GM18517 (cell line): Measurements from ENCODE around the gene TAS1R1.

ENCODE experiments used
- ATAC-seq: cut with Tn5 transposase; IDR thresholded peaks from one replicate; pipeline ENCODE4 v1.9.1; 2021; ENCODE audit warnings: mild to moderate bottlenecking, moderate library complexity; ENCODE audit not compliant: unreplicated experiment

TAS1R1 gene

DNA sequence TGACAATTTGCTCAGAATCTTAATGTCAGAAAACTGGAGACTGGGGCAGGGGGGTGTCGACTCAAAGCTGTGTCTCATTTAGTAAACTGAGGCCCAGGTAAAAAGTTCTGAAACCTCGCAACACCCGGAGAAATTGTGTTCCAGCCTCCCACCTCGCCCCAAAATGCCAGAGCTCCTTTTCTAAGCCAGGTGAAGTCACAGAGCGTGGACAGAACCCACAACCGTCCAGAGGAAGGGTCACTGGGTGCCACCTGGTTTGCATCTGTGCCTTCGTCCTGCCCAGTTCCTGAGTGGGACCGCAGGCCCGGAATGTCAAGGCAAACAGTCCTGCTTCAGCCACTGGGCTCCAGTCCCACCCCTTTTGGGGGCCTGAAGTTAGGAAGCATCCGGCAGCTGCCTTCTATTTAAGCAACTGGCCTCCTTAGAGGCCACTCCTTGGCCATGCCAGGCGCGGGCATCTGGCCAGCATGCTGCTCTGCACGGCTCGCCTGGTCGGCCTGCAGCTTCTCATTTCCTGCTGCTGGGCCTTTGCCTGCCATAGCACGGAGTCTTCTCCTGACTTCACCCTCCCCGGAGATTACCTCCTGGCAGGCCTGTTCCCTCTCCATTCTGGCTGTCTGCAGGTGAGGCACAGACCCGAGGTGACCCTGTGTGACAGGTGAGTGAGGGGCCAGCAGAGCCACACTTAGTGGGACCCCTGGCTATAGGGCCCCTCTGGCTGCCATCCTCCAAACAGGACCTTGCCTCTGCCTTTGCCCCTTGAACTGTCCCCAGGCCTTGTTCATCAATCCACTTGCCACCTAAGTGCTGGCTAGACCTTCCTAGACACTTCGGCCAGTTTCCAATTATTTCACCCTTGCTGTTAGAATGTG lies at the start of gene TAS1R1:
TSS of gene TAS1R1 (plus strand) at position 401 of the 872 bp plus-strand sequence. CDS start at position 468, 67 bp downstream.
- no peak for ATAC-seq

DNA sequence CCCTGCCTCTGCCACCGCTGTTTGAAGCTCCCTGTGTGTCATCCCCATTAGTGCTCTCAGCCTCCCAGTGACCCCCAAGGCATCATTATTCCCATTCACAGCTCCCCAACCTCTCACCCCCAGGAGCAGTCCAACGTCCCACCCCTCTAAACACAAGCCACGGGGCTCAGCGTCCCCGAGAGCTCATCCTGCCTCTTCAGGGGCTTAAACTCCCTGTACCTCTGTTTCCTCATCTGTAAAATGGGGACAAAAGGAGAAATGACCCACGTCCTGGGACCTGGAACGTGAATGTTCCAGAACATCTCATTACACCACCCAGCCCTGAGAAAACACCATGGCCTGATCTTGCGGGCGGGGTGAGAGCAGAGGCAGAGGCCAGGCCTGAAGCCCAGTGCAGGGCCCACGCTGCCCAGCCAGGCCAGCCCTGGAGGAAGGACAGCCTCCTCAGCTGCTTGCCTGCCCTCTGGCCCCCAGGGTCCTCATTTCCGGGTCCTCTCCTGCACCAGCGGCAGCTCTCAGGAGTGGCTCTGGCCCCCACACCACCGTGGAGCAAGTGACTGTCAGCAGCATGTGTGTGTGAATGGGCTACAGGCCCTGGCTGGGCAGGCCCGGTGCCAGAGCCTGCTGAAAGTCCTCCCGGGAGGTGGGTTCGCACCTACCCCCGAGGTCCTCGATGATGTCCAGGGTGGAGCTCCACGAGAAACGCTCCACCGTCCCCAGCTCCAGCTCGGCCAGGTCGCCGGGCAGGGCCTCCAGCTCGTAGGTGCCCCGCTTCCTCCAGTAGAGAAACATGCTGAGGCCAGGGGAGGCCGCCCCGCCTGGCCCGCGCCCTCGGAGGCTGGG lies 49.5 kb upstream of the TAS1R1 start:
- no peak for ATAC-seq

DNA sequence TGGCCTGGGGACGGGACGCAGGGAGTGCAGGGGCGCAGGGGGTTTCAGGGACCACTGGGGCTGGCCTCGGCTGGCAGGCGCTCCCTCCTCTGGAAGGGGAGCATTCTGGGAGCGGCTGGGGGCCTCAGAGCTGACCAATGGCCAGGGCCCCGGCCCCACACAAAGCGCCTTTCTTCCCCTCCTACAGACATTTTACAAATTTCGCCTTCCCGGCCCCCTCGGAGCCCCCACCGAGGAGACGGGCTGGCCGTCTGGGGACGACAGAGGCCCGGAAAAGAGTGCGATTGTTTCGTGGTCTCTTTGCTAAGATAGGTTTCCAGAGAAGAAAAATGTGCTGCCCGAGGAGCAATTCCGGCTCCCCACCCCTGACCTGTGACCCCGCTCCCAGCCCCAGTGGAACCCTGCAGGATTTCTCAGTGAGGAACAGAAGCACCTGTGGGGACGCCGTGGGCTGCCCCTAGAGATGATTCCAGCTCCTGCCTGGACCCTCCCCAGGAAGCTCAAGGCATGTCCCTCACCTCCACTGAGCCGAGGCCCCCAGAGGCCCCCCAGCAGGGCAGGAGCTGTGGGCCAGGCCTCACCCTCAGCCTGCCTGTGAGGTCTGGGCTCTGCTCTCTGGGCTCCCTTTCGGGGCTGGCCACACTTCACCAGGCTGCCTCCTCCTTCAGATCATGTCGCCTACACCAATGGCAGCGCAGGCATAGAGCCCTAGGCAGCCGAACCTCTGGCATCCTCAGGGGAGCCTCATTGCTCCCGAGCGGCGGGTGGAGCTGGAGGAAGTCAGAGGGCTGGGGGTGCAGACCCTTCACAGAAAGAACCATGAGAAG lies 48.7 kb upstream of the TAS1R1 start:
- ATAC-seq = no peak

DNA sequence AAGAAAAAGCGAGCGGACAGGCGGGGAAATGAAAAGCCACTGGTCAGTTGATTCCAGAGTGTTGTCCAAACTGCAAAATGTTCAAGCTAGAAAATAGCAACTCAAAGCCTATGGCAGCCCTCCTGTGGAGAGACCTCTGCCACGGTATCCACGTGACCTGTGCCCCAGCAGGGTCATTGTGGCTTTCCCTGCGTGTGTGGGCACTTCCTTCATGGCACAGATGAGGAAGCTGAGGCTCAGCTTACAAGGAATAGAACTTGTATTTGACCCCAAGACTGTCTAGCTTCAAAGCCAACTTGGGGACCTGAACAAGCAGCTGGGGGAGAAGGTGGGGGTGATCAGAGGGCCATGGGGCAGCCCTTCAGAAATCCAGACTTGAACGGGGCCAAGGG lies 48.1 kb upstream of the TAS1R1 start:
- no peak for ATAC-seq

DNA sequence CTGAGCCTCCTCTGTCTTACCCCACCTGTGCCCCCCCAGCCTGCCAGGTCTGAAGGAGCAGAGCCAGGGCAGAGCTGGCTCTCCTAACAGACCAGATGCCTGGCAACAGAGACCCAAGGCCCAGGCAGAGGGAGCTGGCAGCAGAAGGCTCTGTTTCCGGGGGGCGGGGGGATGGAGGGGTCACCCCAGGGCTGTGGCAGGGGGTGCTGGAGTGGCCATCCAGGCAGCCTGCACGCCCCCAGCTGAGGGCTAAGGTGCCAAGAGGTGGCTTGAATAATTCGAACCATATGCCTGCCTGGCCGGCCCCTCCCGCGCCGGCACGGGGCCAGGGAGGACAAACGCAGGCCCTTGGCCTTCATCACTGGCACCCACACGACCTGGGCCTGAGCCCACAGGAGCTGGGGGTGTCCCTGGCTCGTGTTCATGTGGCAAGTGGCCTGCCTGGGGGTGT lies 47.6 kb upstream of the TAS1R1 start:
- no peak for ATAC-seq

DNA sequence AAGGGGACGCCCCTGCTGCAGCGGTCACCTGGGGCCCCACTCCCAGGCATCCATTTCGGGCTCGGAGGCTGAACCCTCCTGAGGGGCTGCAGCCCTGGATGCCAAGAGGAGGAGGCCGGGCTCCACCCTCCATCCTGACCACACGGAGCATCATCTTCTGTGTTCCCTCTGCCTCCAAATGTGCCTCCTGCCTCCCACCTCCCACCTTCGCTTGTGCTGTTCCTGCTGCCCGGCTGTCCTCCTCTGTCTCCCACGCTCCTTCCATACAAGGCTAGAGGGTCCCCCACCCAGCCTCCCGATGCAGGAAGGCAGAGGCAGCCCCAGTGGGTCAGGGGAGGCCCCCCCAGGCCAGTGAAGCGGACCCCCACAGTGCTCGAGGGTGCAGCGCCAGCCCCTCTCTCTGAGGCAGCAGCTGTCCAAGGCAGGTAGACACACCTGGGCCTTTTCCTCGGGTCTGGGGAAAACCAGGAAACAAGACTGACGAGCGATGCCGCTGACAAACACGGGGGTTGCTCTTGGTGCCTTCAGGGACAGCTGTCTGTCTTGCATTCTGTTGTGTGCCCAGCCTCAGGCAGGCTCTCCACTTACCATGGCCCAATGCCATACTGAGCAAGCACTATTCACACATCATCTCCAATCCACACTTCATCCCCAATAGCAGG lies 46.8 kb upstream of the TAS1R1 start:
- no peak for ATAC-seq

DNA sequence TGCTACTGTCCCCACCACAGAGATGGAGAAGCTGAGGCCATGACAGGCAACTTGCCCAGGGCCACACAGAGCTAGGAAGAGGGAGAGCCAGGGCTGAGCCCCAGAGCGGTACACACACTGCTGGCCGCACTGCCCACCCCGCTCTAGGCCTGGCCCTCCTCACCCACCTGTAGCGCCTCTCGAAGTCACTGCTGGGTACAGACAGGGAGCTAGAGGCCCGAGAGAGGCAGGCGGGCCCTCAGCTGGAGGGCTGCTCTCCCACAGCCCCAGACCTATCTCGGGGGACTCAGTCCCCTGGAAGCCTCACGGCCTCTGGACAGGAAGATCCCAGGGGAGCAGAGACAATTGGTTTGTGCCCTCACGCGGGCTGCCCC lies 46.3 kb upstream of the TAS1R1 start:
- no peak for ATAC-seq

DNA sequence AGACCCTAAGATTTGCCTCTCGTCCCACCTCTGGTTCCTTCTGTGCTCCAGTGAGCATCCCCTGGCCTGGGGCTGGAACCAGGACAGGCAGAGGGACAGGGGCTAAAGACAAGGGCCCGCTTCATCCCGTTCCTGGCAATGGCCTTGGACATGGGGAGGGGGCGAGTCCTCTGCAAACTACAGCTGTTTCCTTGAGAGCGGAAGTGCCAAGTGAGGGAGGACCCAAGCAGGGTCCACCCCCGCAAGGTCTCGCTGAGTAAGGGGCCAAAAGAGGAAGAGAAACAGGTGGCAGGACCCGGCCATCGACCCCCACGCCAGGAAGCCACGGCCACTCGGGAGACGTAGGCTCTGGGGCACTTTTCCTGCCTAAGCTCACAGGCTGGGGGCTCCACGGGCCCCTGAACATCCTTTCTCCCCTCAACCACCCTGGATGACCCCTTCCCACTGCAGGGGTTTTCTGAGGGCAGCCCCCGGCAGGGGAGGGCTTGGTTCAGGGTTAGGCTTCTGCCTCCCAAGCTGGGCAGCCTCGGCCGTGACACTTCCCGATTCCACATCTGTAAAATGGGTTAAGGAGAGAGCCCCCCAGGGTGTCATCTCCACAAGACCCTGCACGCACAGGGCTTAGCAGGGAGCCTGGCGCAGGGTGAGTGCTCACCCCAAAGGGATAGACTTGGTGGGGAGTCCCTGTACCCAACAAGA lies 45.7 kb upstream of the TAS1R1 start:
- ATAC-seq = no peak

DNA sequence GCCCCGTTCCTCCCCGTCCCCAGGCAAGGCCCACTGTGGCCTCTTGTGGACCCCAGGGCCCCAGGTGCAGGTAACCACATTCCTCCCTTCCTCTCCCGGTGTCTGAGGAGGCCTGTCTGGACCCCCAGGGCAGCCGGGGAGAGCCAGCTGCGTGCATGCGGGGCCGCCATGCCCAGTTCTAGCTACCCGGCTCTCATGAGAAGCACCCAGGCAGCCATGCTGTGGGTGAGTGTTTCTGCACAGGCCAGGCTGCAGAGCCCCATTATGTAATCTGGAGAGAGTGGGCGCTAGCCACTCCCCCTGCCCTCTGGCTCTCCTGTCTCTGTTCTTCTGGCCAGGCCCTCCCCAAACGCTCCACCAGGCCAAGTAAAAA lies 45.2 kb upstream of the TAS1R1 start:
- ATAC-seq = no peak

DNA sequence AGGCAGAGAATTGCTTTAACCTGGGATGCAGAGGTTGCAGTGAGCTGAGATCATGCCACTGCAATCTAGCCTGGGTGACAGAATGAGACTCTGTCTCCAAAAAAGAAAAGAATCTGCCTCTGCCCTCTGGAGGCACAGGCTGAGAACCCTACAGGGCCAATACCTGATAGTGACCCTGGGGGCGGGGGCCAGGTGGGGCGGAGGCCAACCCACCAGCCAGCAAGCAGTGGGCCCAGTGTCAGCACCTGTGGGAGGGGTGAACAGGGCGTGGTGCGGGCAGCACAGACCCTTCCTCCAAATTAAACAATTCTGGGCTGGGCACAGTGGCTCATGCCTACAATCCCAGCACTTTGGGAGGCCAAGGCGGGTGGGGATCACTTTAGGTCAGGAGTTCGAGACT lies 44.6 kb upstream of the TAS1R1 start:
- no peak for ATAC-seq

DNA sequence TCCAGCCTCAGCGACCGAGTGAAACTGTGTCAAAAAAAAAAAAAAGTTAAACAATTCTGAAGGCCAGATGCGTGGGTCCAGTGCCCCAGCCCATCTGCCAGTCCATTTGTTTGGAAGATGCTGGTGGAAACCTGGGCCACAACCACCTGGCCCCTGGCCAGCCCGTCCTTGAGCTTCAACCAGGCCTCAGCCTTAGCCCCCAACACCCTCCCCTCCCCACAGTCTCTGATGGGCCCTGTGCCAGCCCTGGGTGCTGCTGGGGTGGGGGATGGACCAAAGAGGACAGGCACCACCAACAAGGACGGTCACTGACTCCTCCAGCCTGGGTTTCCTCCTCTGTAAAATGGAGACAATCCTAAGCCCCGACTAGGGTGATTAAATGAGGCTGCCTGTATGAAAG lies 44.1 kb upstream of the TAS1R1 start:
- no peak for ATAC-seq

DNA sequence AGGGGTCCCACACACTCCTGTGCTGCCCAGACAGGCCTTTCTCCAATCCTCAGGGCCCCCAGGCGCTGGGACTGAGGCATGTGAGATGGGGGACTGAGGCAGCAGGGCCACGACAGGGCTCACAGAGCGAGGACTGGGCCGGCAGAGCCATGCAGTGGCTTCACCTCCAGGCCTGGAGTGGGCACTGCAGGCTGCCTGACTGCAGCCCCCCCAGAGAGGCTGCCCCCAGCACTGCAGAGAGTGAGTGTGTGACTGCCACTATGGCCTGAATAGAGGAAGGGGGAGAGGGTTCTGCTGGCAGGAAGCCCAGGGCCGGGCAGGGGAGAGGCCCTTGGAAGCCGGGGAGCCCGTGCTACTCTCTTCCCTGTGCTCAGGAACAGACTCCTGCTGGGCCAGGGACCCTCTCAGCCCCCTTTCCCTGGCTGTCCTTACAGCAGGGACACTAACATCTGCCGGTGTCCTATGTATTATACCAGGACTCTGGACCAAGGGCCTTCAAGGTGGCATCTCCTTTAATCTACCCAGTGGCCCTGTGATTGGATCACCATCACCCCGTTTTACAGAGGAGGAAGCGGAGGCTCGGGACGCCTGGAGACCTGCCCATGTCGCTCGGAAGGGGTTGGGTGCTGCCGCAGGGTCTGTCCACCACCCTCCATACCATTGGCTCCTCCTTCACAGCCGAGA lies 43.4 kb upstream of the TAS1R1 start:
- no peak for ATAC-seq

DNA sequence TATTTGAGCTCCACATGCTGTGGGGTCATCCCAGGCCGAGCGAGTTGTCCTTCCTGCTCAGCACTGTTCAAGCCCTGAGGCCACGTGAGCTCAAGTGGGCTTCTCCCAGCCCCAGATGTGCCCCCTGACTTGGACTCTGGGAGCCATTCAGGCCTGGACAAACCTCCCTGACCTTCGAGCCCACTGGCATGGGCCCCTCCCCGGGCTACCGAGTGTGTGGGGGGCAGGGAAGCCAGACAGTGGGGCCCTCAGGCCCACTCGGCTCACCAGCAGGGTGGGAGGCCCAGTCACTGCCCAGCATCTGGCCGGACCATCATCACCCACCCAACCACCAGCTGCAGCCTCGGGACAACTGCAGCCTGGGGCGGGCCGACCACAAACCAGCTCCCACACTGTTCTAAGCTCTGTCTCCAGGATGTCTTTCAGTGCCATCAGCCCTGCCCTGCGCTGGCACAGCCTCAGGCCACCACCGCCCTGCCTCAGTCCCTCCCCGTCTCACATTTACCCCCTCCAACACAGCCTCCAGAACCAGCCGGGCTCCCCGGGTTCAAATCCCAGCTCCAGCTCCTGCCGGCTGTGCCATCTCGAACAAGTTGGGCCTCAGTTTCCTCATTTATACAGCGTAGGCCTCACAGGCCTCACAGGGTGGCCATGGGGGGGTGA lies 42.7 kb upstream of the TAS1R1 start:
- no peak for ATAC-seq

DNA sequence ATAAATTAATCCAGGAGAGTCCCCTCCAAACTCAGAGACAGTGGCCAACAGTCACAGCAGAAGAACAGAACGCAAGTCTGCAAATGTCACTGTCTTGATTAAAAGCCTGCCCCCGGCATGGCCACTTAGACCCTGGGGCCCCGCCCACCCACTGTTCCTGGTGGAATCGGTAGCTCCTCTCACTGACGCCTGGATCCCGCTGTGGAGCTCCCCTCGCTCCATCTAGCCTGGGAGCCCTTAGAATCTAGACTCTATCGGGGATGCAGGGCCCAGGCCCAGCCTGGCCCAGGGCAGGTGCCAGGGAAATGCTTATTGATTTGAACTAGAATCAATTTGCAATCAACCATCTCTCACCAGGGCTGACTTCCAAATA lies 42.2 kb upstream of the TAS1R1 start:
- ATAC-seq = no peak

DNA sequence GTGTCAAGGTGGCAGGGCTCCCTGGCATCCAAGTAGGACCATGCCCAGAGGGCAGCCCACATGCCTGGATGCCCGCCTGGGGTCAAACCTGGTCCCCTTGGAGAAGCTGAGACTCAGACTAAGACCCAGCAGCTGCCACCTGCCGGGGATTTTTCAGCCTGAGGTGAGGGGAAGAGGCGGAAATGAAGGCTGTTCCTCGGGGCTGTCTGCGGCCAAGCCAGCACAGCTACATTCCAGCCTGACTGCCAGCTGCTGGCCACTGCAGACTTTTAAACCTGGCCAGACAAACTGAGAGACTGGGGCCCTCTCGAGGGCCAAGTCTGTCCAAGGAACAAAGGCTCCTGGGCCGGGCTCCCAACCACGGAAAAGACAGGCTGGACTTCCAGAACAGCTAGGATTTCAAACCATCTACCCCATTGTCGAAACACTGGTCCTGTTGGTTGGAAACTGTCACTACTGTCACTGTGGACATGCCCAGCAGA lies 41.7 kb upstream of the TAS1R1 start:
- no peak for ATAC-seq

DNA sequence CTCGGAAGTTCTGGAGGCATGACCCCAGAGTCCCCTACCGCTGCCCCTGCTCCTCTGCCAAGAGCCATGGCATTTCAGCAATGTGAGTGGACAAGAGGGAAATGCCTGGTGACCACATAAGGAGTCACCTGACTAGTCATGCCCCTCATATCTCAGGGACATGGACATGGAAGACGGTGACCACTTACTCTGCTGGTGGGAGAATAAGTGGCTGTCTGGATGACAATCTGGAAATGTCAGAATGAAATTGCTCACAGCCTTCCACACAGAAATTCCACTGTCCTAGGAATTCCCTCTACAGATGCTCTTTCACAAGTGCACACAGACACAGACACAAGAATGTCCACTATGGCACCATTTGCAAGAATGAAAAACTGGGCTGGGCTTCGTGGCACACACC lies 39.3 kb upstream of the TAS1R1 start:
- no peak for ATAC-seq

DNA sequence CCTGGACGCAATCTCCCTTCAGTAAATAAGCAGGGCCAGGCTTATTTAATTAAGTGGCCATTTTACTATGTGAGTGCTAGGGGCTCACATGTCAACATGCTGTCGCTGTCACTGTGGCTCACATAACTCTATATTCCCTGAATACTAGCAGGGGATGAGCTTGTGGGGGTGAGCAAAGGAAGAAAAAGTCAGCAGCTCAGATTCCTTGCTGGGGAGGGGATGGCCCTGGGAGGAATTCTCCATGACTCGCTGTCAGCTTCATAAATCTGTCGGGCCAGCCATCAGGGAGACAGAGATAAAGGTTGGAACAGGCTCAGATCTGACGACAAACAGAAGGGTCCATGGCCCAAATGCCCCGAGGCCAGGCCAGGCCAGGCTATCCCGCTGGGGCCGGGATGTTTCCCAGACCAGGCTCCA lies 37.7 kb upstream of the TAS1R1 start:
- ATAC-seq = no peak

DNA sequence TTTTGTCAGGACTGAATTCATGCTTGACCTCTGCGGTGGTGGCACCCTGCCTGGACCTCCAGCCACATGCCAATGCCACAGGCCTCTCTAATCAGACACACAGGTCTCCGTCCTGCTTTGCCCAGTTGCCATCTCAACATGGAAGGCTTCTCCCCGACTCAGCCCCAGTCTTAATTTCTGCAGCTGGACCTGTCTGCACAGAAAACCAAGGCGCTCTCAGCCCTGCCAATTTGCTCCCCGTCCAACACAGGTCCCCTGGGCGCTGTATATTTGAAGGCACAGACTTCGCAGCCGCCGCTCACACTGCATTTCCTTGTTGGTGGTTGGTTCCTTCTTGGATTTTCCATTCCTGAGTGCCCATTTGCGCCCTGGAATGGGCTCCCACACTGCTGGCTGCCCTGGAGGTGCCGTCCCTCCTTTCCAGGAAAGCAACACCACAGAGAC lies 35.6 kb upstream of the TAS1R1 start:
- no peak for ATAC-seq
